GM18511 (cell line): ENCODE data around the gene STAT5B.
A peak's percentile ranks its signal among the peaks of the same experiment; 100 is the strongest.

ENCODE experiments used
- ATAC-seq: cut with Tn5 transposase; IDR thresholded peaks from one replicate; pipeline ENCODE4 v1.9.1; 2021; ENCODE audit warnings: mild to moderate bottlenecking, moderate library complexity; ENCODE audit not compliant: unreplicated experiment

Gene STAT5B

DNA sequence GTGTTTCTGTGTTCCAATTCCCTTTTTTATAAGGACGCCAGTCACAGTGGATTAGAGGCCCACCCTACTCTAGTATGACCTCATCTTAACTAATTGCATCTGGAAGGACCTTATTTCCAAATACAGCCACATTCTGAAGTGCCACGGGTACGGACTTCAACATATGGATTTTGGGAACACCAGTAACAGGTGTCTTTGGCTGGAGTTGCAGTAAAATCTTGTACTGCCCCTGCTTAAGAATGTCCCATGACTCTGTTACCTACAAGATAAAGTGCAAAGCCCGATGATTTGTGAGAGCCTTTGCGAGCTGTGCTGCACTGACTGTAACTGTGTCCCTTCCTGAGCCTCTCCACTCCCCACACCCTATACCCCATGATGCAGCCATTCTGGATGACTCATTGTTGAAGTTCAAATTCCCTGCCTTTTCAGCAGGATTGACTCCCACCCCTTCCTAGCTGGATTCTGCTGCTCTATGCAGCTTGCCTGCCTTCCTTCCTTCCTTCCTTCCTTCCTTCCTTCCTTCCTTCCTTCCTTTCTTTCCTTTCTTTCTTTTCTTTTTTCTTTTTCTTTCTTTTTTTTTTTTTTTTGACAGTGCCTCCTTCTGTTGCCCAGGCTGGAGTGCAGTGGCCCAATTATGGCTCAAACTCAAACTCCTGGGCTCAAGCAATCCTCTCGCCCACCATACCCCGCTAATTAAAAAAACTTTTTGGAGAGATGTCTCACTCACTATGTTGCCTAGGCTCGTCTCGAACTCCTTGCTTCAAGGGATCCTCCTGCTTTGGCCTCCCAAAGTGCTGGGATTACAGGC is 93.1 kb downstream of the STAT5B start:
- no peak for ATAC-seq

DNA sequence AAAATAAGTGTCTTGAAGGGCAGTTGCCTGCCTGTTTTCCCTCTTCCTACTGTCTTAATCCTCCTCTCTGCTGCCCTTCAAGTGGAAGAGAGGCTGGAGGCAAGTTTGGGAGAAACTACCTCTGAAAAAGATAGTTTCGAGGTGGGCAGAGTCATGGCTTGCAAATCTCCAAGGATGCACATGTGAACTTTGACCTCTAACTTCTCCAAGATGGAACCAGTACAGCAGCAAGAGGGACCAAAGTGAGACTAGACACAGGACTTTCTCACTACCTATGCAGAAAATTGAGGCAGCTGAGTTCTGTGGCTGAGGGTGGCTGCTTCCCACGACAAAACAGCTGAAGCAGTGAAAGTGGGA is 94.4 kb downstream of the STAT5B start:
- ATAC-seq, result no peak

DNA sequence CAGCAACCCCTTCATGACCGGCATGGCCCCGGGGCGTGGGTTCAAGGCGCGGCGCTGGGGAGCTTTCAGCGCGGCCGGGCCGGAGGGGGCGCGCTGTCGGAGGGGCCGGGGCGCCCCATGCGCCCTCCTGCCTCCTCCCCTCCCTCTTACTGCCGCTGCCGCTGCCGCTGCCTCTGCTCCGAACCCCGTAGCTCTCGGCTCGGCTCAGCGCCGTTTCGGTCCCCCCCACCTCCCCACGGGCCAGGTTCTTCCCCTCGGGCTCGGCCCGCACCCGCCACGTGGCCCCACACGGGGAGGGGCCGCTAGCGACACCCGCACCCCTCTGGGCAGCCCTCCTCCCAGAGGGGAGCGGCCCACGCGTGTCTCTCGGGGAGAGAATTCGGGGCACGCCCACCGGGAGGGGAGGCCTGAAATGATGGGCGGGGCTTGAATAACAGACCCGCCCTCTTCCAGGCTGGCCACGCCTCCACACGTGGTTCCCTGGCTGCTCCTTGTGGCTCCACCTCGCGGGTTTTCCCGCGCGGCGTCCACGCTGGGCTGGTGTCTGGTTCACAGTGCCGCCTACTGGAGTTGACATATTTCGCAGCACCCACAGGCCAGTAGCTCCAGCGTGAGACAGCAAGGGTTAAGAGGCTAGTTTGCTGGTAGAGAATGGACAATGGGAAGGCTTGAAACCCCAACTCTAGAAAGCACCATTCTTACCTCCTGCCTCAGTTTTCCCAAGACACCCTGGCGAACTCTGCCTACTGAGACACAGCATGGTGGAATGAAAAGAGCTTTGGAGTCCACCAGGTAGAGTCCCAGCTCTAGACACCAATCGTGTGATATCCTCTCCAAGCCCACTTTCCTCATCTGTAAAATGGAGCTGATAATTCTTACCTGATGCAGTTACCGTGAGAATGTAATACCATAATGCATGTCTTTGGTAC is 95.0 kb downstream of the STAT5B start, which contains the start of gene KCNH4:
TSS of gene KCNH4 (minus strand) at position 221 of the 929 bp plus-strand sequence. CDS start at position 24, 197 bp downstream.
- ATAC-seq, result peak; percentile 43

DNA sequence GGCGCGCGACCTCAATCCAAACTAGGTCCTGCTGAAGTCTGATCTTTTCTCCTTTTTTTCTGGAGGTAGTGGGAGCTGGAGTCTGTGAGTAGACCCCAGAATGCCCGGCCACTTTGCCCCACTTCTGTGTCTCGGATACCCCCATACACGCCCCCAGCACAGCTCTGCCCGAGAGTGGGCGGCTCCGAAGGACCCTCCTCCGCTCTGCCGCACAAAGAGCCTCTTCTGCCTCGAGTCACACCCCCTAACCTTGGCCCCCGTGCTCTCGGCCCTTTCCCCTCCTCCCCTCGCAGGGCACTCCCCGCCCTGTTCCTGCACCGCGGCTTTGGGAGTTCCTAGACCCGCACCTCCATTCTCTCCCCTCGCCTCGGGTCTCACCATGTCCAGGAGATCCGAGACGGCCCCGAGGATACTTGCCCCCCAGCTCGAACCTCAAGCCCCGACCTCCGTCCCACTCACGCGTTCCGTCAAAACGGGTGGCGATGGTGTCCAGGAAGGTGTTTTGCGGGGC is 95.7 kb downstream of the STAT5B start:
- ATAC-seq, result no peak

DNA sequence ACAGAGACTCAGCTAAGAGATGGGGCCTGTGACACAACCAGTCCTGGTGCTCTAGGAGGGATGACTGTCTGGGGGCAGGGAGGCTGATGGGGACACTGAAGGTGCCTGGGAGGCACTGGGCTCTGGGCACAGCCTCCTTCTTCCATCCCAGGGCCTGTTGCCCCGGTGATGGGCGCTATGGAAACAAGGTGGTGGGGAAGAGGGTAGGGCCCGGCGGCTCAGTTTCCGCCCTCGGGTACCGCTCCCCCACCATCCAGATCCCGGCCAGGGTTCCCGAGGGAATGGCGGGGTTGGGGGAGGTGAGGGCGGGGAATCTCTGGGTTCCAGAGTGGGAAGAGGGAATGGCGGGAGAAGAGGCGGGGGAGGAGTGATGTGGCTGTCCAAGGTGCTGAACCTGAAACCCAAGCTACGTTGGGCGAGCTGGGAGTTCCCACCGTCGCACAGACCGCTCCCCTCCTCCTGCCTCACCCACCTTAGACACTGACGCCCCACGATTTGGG is 96.2 kb downstream of the STAT5B start:
- no peak for ATAC-seq

DNA sequence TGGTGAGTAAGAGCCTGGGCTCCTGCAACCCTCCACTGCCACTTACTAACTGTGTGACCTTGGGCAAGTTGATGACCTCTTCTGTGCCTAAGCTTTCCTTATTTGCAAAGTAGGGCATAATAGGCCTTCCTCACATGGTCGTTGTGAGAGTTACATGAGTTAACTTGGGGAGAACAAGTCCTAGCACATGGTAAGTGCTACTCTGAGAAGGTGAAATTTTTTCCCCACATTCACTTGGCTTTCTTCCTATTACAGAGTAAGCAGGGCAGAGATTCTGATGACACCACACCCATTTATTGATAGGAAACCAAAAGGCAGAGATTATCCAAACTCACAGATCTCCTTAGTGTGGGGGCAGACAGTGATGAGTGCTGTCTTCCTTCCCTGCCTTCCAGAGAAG is 96.9 kb downstream of the STAT5B start:
- ATAC-seq, result no peak

DNA sequence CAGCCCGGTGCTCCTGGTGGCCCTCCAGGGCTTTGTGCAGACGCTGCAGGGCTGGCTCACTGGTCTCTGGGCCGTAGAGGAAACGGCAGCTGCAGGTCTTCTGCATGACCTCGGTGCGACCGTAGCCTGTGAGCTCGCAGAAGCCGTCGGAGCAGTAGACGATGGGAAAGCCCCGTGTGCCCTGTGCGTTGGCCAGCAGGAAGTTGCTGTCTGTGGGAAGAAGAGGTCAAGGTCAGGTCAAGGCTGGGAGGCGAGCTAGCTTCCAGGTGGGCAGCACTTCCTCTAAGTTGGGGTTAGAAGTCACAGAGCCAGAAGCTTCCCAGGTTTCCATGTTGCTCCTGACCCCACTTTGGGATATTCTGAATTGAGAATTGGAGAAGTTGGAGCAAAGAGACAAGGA is 97.4 kb downstream of the STAT5B start:
- ATAC-seq, result peak; percentile 51

DNA sequence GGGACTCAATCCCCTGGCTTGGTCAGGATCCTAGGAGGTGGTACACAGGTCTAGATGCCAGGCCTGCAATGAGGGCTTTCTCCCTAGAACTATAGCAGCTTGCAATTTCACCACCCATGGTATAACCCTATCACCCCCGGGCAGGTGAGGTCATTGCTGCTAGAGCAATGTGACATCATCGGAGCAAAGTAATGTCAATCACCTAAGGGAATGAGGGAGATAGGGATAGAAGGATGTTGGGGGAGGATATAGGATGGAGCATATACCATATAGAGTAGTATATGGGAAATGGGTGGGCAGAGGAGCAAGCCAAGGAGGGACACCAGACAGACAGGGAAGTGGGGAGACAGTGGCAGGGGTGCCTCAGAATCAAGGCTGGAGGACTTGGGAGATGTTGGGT is 98.5 kb downstream of the STAT5B start:
- no peak for ATAC-seq

DNA sequence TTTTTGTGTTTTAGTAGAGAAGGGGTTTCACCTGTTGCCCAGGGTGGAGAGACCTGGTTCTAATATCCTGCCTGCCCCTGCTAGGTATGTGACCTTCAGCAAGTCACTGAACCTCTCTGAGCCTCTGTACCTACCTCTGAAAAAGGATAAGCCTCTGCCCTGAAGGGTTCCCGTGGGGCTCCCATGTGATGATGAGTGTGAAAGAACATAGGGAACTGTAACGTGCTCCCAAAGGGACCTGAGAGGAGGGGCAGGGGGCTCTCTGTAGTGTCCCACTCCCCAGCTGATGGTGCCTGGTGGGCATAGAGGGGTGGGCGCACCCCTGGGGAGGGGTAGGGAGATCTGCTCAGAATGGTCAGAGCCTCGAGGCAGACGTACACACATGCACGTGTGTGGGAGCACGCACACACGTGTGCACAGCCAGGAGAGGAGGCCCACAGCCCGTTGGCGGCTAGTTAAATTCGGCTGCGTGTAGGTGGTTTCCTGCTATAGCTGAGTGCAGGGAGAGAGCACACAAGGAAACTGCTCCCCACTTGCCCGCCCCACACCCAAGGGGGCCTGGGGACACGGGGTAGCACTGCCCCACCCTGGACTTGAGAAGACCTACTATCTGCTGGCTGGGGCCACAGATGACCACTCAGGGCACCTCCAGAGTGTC is 101.9 kb downstream of the STAT5B start:
- ATAC-seq, result no peak

DNA sequence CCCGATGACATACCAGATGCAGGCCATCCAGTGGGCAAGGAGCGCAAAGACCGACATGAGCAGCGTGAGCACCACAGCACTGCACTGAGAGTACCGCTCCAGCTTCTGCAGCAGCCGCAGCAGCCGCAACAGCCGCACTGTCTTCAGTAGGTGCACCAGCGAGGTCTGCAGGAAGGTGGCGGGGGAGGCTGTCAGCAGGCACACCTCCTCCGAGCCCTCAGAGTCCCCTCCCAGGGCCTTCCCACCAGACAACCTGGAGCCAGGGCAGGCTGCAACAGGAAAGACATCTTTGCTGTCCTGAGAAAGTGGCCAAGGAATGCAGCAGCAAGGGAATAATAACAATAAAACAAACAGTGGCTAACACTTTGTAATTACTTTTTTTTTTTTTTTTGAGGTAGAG is 104.4 kb downstream of the STAT5B start:
- ATAC-seq, result no peak

DNA sequence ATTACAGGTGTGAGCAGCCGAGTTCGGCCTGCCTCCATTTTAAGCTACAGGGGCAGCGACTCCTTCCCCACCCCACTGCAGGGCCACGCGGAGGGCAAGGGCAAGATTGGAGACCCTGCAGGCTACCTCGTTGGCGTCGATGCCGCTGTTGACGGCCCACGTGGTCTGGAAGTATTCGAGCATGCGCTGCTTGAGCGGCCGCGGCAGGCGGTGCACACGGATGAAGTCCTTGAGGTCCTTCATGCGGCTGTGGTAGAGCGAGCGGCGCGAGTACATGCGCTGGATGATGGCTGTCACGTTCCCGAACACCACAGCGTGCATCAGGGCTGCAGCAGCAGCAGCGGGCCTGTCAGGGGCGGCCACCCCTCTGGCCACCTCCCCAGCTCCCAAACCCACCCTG is 106.8 kb downstream of the STAT5B start:
- no peak for ATAC-seq

DNA sequence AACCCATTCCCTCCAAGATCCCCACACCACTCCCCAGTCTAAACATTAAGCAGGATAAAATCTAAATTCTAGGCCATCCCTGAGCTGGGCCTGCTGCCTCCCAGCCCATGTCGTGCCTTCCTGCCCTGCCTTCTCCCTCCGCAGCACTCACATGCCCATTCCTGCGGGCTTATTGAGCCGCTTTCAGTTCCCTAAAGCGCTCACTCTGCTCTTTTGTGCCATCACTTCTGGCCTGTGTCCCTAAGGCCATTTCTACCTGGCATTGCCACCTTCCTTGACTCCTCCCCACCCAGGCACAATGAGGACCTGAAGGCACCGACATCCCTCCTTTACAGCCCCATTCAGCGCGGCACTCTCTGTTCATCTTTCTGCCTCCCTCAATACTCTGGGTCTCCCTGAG is 108.4 kb downstream of the STAT5B start:
- no peak for ATAC-seq

DNA sequence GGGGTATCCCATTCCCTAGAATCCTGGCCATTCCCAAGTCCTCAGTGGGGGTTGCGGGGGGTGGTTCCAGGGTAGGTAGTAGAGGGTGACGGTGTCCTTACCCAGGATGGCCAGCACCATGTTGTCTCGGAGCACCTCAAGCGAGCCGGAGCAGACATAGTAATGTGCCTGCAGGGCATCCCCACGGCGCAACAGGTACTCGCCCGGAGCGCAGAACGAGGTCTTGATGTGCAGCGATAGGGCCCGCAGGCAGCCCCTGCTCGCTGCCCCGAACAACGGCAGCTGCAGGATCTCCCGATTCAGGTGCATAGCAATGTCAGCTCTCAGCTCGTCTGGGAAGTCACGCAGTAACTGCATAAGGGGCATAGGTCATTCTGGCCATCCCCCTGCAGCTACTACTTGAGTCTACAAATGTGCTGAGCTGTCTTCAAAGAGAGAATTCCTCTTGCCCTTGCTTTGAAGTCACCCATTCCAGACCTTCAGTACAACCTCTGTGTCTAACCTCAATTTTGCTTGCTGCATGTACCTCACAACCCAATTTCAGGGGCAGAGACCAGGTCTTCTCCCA is 109.9 kb downstream of the STAT5B start:
- ATAC-seq, result no peak

DNA sequence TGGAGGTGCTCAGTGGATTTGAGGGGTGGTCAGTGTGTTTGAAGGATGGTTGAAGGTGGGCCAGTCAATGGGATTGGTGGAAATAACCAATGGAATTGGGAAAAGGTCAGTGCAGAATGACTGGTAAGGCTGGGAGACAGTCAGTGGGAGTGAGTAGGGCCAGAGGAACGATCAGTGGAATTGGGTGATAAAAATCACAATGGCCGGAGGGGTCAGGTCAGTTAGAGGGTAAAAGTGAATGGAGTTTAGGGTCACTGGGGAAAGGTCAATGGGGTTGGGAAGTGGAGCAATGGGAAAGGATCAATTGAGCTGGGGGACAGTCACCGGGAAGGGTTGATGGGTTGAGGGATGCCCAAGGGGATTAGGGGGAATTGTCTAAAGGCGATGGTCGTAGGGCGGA is 110.4 kb downstream of the STAT5B start:
- ATAC-seq, result no peak

DNA sequence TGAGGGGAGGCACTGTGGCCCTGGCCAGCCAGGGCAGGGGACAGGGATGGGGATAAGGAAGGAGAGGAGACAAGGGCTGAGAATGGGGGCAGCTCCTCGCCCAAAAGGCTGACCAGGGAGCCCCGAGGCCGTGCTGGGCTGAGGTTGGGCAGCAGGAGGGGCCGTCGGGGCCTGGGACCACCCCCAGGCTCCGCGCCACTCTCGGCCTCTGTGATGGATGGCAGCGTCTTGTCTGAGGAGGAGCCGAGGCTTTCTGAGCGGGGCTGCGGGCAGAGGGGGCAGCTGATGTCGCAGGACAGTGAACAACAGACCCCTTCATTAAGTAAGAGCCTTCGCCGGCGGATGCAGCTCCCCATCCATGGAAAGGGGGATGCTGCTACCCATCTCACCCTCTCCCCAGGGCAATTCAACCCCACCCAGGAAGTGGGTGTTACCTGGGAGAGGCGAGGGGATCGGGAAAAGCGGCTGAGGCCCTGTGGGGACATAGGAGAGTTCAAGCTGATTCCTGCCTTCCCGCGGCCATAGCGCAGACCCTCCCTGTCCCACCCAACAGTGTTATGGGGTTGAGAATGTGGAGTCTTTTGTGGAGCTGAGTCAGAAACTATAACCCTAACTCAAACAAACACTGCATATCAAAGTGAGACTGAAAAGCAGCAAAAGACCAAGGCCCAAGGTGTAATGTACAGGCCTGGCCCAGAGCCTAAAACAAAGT is 112.3 kb downstream of the STAT5B start:
- ATAC-seq, result no peak

DNA sequence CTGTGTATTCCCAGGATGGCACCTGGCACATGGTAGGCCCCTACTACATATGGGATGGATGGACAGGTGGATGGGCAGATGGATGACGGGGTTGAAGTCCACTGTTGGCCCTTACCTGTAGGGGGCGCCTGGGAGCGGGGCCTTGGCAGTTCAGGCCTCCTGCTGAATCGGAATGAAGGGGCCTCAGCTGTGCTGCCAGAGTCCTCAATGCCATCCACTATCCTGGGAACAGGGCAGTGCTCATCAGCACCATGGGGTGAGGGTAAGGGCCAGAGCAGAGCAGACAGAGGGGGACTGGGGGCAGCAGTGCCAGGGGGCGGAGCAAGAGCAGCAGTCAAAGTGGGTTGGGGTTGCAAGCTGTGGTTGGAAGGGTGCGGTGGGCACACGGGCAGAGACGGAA is 113.1 kb downstream of the STAT5B start:
- ATAC-seq, result no peak

DNA sequence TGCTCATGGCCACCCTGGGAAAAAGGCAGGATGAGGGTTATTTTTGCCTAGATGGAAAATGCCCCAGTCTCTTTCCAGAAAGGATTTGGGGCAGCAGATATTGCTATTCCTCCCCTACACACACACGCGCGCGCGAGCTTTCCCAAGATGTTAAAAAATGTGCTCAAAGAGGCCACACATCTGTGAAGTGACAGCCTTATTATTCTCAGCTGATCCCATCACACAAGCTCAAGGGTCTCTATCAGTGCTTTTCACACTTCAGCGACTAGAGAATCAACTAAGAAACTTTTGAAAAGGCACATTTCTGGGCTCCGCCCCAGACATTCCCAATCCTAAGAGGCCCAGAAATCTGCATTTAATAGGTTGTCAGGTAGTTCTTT is 115.7 kb downstream of the STAT5B start:
- ATAC-seq, result no peak

DNA sequence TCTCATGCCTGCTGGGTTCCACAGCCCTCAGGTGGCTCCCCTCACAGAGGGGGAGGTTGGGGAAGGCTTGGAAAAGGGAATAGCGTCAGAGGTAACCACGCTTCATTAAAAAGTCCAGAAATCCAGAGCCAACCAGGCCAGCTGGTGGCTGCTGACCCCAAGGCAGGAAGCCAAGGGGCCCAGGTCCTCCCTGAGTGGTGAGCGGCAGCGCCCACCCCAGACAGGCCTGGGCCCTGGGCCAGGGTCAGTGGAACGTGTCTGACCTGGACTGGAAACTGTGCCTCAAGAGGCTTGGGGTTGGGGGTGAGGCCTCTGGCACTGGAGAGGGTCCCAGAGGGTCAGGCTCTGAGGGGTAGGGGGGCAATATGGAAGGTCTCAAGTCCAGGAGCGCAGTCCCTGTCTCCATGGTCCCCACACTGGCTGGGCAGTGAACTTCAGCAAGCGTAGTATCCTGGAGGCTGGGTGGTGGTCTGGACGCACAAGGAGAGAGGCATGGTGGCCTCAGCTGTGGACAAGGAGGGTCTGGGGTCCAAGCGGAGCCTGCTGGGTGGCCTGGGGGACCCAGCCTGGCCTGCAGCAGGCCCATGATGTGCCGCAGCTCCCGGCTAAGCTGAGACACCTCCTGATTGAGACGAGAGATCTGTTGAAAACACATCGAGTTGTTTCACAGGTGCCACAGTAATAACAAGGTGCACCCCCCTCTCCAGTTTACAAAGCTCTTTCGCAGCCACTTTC is 116.2 kb downstream of the STAT5B start:
- ATAC-seq, result no peak

DNA sequence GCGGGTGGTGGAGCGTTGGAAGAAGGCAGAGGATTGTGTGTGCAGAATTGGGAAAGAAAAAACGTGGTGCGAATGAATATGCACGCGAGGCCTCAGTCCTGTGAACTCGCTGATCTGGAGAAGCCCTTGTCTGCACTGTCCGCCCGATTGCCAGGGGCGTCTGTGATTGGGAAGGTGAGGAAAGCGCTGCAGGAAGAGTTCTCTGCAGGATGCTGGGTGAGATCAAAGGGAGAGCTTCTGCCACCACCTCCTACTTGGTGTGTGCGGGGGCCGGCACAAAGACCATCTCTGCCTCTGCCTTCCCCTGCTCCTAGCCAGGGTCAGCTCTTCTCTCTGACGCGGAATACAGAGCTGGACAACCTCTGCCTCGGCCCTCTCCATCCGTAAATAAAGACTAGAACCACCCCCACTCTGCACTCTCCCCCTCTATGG is 120.6 kb downstream of the STAT5B start:
- no peak for ATAC-seq
